T-helper 1 cell treated with Interleukin-12 subunit alpha and Interleukin-12 subunit beta and Interleukin-4 antibody, amounts not matched to agents 30 ng/mL and 1 ng/mL, for 36 hours (primary cell): ENCODE data around the gene YTHDF2. TPM values are rescaled to one million over a fixed set of nuclear protein-coding genes. Genes with fewer than 3 reads are reported as not detected.
"Not testable (repeated sequence)": the region's sequence is repeated elsewhere in the genome, so short reads cannot be mapped to it uniquely, and the experiment has no call there.

Experiments used
- intact Hi-C: fragments of 100-400 bp; cut with micrococcal nuclease; formaldehyde crosslinking; loops from one replicate; pipeline ENCODE4 v1.15.1; 2024
- total RNA-seq: library from RNA; stranded (reverse); gene quantifications from 2 replicates; pipeline ENCODE4 v1.2.3, GENCODE V29; 2022

Gene YTHDF2
- total RNA-seq, 1 donor from 2014 or later, result 86.2 TPM

DNA sequence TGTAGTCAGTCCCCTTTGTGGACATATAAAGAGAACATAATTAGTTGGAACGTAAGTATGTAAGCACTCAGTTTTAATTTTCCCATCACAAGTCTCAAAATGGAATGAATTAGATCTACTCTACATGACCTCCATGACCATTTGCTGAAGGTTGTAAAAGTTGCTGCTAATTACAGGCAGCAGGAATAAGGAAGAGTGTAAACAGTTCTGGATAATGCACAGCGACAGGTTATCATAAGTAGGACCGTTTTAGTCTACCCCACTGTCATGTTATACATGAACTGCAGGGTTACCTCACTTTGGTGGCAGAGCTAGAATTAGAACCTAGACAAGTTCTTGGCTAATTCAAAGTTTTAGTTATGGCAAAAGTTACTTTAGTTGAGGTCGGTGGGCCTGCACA, 21.7 kb downstream of the YTHDF2 start:
- intact Hi-C loops, result no loop called here

DNA sequence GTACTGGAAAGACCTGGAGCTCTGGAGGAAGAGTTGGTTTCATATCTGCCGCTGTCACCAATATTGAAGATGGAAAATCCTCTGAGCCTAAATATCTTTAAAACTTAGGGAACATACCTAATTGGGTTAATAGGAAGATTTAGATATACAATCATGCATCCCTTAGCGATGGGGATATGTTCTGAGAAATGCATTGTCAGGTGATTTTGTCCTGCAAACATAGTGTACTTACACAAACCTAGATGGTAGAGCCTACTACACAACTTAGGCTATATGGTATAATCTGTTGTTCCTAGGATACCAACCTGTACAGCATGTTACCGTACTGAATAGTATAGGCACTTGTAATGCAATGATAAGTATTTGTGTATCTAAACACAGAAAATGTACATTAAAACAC, 22.5 kb downstream of the YTHDF2 start:
- intact Hi-C loops, result no loop called here

DNA sequence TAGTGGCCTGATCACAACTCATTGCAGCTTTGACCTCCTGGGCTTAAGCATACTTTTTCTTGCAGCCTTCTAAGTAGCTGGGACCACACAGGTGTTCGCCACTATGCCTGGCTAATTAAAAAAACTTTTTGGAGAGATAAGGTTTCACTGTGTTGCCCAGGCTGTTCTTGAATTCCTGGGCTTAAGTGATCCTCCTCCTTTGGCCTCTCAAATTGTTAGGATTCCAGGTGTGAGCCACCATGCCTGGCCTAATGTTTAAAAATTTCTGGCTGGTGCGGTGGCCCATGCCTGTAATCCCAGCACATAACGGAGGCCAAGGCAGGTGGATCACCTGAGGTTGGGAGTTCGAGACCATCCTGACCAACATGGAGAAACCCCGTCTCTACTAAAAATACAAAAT, 24.4 kb downstream of the YTHDF2 start:
- intact Hi-C loops, result no loop called here

GRCh38 chr1:28766532-28767183, 29.9 kb downstream of the YTHDF2 start:
- intact Hi-C loops, result no loop called here

DNA sequence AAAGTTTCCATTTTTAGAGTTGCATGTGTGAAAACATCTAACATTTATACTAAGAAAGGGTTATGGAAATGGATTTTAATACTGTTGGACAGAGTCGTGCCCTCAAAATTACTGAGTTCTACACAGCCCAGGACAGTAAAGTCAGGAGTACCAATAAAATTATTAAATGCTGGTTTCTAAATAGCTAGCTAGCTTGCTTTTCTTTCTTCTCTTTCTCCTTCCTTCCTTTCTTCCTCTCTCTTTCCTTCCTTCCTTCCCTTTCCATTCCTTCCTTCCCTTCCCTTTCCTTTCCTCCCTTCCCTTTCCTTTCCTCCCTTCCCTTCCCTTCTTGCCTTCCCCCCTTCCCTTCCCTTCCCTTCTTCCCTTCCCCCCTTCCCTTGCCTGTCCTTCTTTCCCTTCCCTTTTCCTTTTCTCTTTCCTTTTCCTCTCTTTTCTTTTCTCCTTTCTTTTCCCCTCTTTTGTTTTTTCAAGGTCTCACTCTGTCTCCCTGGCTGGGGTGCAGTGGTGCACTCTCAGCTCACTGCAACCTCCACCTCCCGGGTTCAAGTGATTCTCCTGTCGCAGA, 33.9 kb downstream of the YTHDF2 start:
- intact Hi-C loops, result no loop called here

DNA sequence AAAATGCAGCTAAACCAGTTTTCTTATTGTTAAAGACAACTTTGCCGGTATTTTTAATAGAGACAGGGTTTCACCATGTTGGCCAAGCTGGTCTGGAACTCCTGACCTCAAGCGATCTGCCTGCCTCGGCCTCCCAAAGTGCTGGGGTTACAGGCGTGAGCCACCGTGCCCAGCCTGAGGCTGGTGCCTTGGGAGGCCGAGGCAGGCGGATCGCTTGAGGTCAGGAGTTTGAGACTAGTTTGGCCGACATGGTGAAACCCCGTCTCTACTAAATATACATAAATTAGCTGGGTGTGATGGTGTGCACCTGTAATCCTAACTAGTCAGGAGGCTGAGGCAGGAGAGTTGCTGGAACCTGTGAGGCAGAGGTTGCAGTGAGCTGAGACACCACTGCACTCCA, 35.2 kb downstream of the YTHDF2 start:
- intact Hi-C loops, result not testable (repeated sequence)

- intact Hi-C loops, result no loop called here
These were observed 36.4 kb downstream of the YTHDF2 start for GRCh38 chr1:28773105-28773504.

DNA sequence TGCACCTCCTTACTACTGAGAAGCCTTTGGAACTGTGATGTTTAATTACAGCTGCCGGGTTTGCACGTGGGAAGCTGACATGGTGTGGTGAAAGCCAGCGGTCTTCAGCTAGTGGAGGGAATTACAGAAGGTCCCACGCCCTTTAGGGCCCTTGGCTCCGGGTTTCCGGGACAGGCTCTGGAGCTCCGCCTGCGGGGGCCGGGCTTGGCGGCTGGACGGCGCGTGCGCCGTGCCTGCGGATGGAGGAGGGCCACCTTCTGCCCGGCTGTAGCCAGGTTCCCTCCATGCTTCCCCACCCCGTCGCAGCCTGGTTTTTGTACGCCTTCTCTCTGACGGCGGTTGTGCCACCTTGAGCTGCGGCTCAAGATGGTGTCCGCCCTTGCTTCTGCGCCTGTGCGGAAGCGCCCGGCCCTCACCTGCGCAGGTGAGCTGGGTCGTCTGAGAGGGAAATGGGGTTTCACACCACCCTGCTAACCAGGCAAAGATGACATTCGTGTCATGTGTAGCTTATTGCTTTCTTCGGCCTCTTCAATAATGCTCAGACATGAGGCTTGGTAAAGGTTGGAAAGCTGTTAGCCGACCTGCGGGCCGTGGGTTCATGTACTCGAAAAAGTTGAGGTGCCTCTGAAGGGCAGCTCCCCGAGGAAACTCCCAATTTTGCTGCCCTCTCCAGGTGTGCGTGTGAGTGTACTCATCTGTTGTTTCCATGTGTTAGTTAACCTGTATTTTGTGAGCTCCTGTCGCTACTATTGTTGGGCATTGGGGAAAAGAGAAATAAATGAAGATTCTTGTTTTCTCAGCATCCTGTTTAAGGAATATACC, 38.6 kb downstream of the YTHDF2 start:
- intact Hi-C loops, result no loop called here

- intact Hi-C loops, result no loop called here
These were observed 39.6 kb downstream of the YTHDF2 start for GRCh38 chr1:28776341-28776740.

DNA sequence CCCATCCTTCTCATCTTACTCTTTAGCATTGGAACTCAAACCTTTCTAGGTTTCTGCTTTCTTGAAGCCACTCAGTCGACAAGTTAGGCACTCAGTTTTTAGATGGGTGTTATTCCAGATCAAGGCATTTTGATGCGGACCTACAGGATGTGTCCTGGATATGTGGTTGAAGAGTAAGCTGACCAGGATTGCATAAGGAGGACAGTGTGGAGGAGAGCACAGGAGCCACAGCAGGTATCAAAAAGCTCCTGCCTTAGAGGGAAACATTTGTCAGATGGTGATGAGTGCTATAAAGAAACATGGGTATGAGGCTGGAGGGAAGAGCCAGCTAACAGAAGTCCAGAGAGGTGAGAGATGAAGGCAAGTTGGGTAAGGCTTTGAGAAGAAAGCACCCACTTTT, 41.3 kb downstream of the YTHDF2 start:
- intact Hi-C loops, result no loop called here

- intact Hi-C loops, result no loop called here
These were observed 43.1 kb downstream of the YTHDF2 start for GRCh38 chr1:28779751-28780408.

DNA sequence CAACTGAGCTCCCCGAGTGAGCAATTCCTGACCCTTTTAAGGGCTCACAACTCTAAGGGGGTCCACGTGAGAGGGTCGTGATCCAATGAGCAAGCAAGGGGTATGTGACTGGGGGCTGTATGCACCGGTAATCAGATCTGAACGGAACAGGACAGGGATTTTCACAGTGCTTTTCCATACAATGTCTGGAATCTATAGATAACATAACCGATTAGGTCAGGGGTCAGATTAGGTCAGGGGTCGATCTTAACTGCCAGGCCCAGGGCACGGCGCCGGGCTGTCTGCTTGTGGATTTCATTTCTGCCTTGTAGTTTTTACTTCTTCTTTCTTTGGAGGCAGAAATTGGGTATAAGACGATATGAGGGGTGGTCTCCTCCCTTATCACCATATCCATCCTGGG, 44.6 kb downstream of the YTHDF2 start:
- intact Hi-C loops, result no loop called here

- intact Hi-C loops, result loop anchor here (2.0 kb wide), 1 partner anchor 71 kb away; no protein-coding TSS in a partner anchor
These were observed 45.3 kb downstream of the YTHDF2 start for GRCh38 chr1:28782011-28782410.

GRCh38 chr1:28783363-28783762, 46.6 kb downstream of the YTHDF2 start:
- intact Hi-C loops, result loop anchor here (2.0 kb wide), 1 partner anchor 73 kb away; no protein-coding TSS in a partner anchor

- intact Hi-C loops, result loop anchor here (5.0 kb wide), 2 partner anchors 138 to 333 kb away; partner anchors contain the start of gene TMEM200B
These were observed 52.7 kb downstream of the YTHDF2 start for GRCh38 chr1:28789412-28789811.

- intact Hi-C loops, result loop anchor here (5.0 kb wide), 2 partner anchors 137 to 332 kb away; partner anchors contain the start of gene TMEM200B
These were observed 53.1 kb downstream of the YTHDF2 start for GRCh38 chr1:28789816-28790215.

DNA sequence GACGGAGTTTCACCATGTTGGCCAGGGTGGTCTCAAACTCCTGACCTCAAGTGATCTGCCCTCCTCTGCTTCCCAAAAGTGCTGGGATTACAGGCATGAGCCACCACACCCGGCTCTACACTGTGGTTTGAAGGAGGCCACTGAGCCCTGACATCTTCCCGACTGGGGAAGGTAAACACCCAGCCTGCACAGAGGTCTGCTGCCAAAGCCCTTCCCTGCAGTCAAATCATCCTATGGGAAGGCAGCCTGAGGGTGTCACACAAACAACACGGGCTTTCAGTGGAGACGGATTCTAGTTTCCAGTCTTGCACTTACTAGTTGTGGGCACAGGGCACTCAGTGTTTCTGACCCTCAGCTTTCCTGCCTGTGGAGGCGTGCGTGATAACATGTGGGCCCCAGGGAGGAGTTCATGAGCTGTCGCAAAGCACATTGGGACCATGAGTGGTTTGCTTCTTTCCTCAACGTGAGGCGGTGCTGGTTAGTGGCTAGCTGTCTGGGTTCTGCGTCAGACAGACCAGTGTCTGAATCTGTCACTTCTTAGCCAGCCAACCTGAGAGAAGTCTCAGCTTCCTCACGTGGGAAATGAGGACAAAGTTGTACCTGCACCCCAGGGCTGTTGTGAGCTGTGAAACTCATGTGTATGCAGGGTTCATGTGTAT, 53.8 kb downstream of the YTHDF2 start:
- intact Hi-C loops, result no loop called here

DNA sequence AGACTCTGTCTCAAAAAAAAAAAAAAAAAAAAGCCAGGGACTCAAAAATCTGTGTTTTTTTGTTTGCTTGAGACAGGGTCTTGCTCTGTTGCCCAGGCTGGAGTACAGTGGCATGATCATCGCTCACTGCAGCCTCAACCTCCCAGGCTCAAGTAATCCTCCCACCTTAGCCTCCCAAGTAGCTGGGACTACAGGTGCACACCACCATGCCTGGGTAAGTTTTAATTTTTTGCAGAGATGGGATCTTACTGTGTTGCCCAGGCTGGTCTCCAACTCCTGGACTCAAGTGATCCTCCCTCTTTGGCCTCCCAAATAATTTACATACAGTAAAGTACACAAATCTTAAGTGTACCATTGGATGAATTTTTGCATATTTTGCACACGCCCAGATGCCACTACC, 55.2 kb downstream of the YTHDF2 start:
- intact Hi-C loops, result not testable (repeated sequence)

- intact Hi-C loops, result no loop called here
These were observed 55.9 kb downstream of the YTHDF2 start for GRCh38 chr1:28792644-28793121.

DNA sequence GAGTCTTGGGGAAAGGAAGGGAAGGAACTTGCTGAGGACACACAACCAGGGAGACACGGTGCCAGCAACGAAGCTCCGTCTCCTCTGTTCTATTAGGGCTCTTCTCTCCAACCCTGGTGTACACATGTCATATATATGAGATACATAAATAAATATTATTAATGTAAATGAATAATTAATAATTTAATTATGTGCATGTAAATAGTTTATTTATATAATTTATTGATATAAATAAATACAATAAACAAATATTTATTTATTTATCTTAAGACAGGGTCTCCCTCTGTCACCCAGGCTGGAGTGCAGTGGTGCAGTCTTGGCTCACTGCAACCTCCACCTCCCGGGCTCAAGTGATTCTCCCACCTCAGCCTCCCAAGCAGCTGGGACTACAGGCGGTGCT, 57.8 kb downstream of the YTHDF2 start:
- intact Hi-C loops, result not testable (repeated sequence)
